GM10248 (cell line): ENCODE measurements around the gene DUSP10.

Experiments used
- CTCF ChIA-PET: fragments of 300-600 bp; sonication (Branson Sonifier 250); formaldehyde crosslinking; extraction: SDS; loops from one replicate; lab custom pipeline; 2021; ENCODE audit warnings: antibody characterized with exemption; lab: Yijun Ruan, JAX
- POLR2A ChIA-PET: fragments of 350-650 bp; sonication (Branson Sonifier 250); formaldehyde crosslinking; extraction: SDS; loops from one replicate; lab custom pipeline; 2020; ENCODE audit warnings: antibody characterized with exemption; lab: Yijun Ruan, JAX
- DNase-seq: peaks from one replicate; pipeline ENCODE4 v3.0.0; 2012; ENCODE audit errors: extremely low spot score
- CTCF ChIP-seq: IDR thresholded peaks from 2 replicates; pipeline ENCODE4 v1.5.1; 2012; ENCODE audit warnings: mild to moderate bottlenecking, low read depth; ENCODE audit errors: extremely low read depth, missing control alignments, control extremely low read depth

Gene DUSP10

GRCh38 chr1:221693087-221693486 is 48.8 kb downstream of the DUSP10 start:
- no peak for TF ChIP-seq CTCF
- DNase-seq = no peak
- ChIA-PET CTCF (interaction anchor here (1.5 kb wide), 1 partner anchor 10 kb away, joined by 4 read pairs; no protein-coding TSS in a partner anchor), POLR2A (no interaction called here)

- CTCF ChIA-PET = no interaction called here
- POLR2A ChIA-PET = no interaction called here
- TF ChIP-seq CTCF = no peak
- DNase-seq = no peak
These were observed 49.2 kb downstream of the DUSP10 start for GRCh38 chr1:221692643-221693042.

- ChIA-PET CTCF (interaction anchor here (2.1 to 2.7 kb wide), 3 partner anchors 8 to 16 kb away, joined by 7 to 15 read pairs (median 11); no protein-coding TSS in a partner anchor), POLR2A (no interaction called here)
- no peak for TF ChIP-seq CTCF
- no peak for DNase-seq
These were observed 50.6 kb downstream of the DUSP10 start for GRCh38 chr1:221691261-221691660.

GRCh38 chr1:221690858-221691257 is 51.0 kb downstream of the DUSP10 start:
- POLR2A ChIA-PET = no interaction called here
- no peak for DNase-seq
- CTCF ChIA-PET = interaction anchor here (2.1 to 2.7 kb wide), 3 partner anchors 9 to 17 kb away, joined by 7 to 15 read pairs (median 11); no protein-coding TSS in a partner anchor
- no peak for TF ChIP-seq CTCF

GRCh38 chr1:221689138-221689537 is 52.8 kb downstream of the DUSP10 start:
- ChIA-PET CTCF (interaction anchor here (2.1 to 2.7 kb wide), 3 partner anchors 10 to 18 kb away, joined by 7 to 15 read pairs (median 11); no protein-coding TSS in a partner anchor), POLR2A (no interaction called here)
- no peak for DNase-seq
- TF ChIP-seq CTCF = no peak

- no peak for TF ChIP-seq CTCF
- POLR2A ChIA-PET = interaction anchor here (1.2 kb wide), 1 partner anchor 53 kb away, joined by 4 read pairs; the partner anchor contains the start of gene DUSP10
- CTCF ChIA-PET = no interaction called here
- no peak for DNase-seq
These were observed 53.4 kb downstream of the DUSP10 start for GRCh38 chr1:221688488-221688843.
